DMS 273 treated with DMSO at 0.1 percent for 48 hours (cell line): ENCODE results near the gene SEMA5B.

ENCODE experiments used
- DNase-seq: peaks from one replicate; lab custom pipeline; 2025; lab: John Stamatoyannopoulos, UW

The SEMA5B gene

GRCh38 chr3:122926322-122926721 is 101.2 kb downstream of the SEMA5B start:
- no peak for DNase-seq

- no peak for DNase-seq
Observed at GRCh38 chr3:122925756-122926155, 101.8 kb downstream of the SEMA5B start.

- no peak for DNase-seq
Observed at GRCh38 chr3:122924056-122924455, 103.5 kb downstream of the SEMA5B start.

GRCh38 chr3:122923611-122924010 is 104.0 kb downstream of the SEMA5B start:
- no peak for DNase-seq

GRCh38 chr3:122921791-122922651 is 105.5 kb downstream of the SEMA5B start:
- DNase-seq: no peak

GRCh38 chr3:122920986-122921385 is 106.6 kb downstream of the SEMA5B start:
- no peak for DNase-seq

- no peak for DNase-seq
Observed at GRCh38 chr3:122919291-122919610, 108.3 kb downstream of the SEMA5B start.

GRCh38 chr3:122918576-122919290 is 108.8 kb downstream of the SEMA5B start:
- DNase-seq: no peak

- no peak for DNase-seq
Observed at GRCh38 chr3:122917412-122917811, 110.2 kb downstream of the SEMA5B start.

- DNase-seq: no peak
Observed at GRCh38 chr3:122916580-122916979, 111.0 kb downstream of the SEMA5B start.

GRCh38 chr3:122916084-122916483 is 111.5 kb downstream of the SEMA5B start:
- no peak for DNase-seq

- no peak for DNase-seq
Observed at GRCh38 chr3:122915300-122916055, 112.1 kb downstream of the SEMA5B start.

- no peak for DNase-seq
Observed at GRCh38 chr3:122913539-122914100, 113.9 kb downstream of the SEMA5B start.

- DNase-seq: no peak
Observed at GRCh38 chr3:122912772-122913538, 114.6 kb downstream of the SEMA5B start.

GRCh38 chr3:122911901-122912300 is 115.7 kb downstream of the SEMA5B start:
- DNase-seq: no peak

GRCh38 chr3:122908251-122908650 is 119.3 kb downstream of the SEMA5B start:
- no peak for DNase-seq

- no peak for DNase-seq
Observed at GRCh38 chr3:122907471-122907870, 120.1 kb downstream of the SEMA5B start.

GRCh38 chr3:122903171-122903570 is 124.4 kb downstream of the SEMA5B start:
- DNase-seq: no peak

GRCh38 chr3:122902326-122902725 is 125.2 kb downstream of the SEMA5B start:
- DNase-seq: no peak

GRCh38 chr3:122898298-122898697 is 129.3 kb downstream of the SEMA5B start:
- no peak for DNase-seq
